ENCODE results near the gene MFAP5.

MFAP5 gene

GRCh38 chr12:8662593-8662992 is at the start of gene MFAP5:
Gene MFAP5, minus strand, starts transcription at chr12:8662826. Its CDS starts 722 bp downstream, at chr12:8662104.
- DNase-seq (ENCODE audit: low read depth) = no peak

- peak; percentile 35 for DNase-seq (ENCODE audit: low read depth)
Observed at GRCh38 chr12:8709124-8709830, 46.7 kb upstream of the MFAP5 start.

- DNase-seq (ENCODE audit: low read depth) = no peak
Observed at GRCh38 chr12:8702159-8702558, 39.5 kb upstream of the MFAP5 start.

- no peak for DNase-seq (ENCODE audit: low read depth)
Observed at GRCh38 chr12:8701046-8701660, 38.5 kb upstream of the MFAP5 start.

GRCh38 chr12:8699714-8700113 is 37.1 kb upstream of the MFAP5 start:
- DNase-seq (ENCODE audit: low read depth) = no peak

GRCh38 chr12:8698879-8699278 is 36.3 kb upstream of the MFAP5 start:
- DNase-seq (ENCODE audit: low read depth) = no peak

GRCh38 chr12:8698132-8698851 is 35.7 kb upstream of the MFAP5 start:
- DNase-seq (ENCODE audit: low read depth) = peak; percentile 34

- peak; percentile 70 for DNase-seq (ENCODE audit: low read depth)
Observed at GRCh38 chr12:8697476-8698131, 35.0 kb upstream of the MFAP5 start, which contains the start of gene RIMKLB. Gene RIMKLB, plus strand, starts transcription at chr12:8697991. Its CDS starts 15,876 bp downstream, at chr12:8713867.

- peak; percentile 37 for DNase-seq (ENCODE audit: low read depth)
Observed at GRCh38 chr12:8697120-8697475, 34.5 kb upstream of the MFAP5 start.

GRCh38 chr12:8696442-8697090 is 33.9 kb upstream of the MFAP5 start:
- DNase-seq (ENCODE audit: low read depth) = no peak

GRCh38 chr12:8695116-8695515 is 32.5 kb upstream of the MFAP5 start:
- DNase-seq (ENCODE audit: low read depth) = no peak

GRCh38 chr12:8692573-8692972 is 29.9 kb upstream of the MFAP5 start:
- DNase-seq (ENCODE audit: low read depth) = peak; percentile 11

GRCh38 chr12:8689681-8690080 is 27.1 kb upstream of the MFAP5 start:
- no peak for DNase-seq (ENCODE audit: low read depth)

- DNase-seq (ENCODE audit: low read depth) = peak; percentile 69
Observed at GRCh38 chr12:8687846-8688601, 25.4 kb upstream of the MFAP5 start.

- DNase-seq (ENCODE audit: low read depth) = no peak
Observed at GRCh38 chr12:8685051-8685450, 22.4 kb upstream of the MFAP5 start.

GRCh38 chr12:8681129-8681884 is 18.7 kb upstream of the MFAP5 start:
- peak; percentile 61 for DNase-seq (ENCODE audit: low read depth)

- DNase-seq (ENCODE audit: low read depth) = no peak
Observed at GRCh38 chr12:8680533-8680932, 17.9 kb upstream of the MFAP5 start.

- no peak for DNase-seq (ENCODE audit: low read depth)
Observed at GRCh38 chr12:8678661-8679111, 16.1 kb upstream of the MFAP5 start.

GRCh38 chr12:8677362-8677761 is 14.7 kb upstream of the MFAP5 start:
- no peak for DNase-seq (ENCODE audit: low read depth)

GRCh38 chr12:8676651-8677050 is 14.0 kb upstream of the MFAP5 start:
- DNase-seq (ENCODE audit: low read depth) = no peak

Data from fibroblast of gingiva (primary cell).